Superior temporal gyrus (tissue), 1 donor: ENCODE measurements around the gene BICRAL.
"Not testable (repeated sequence)": the region's sequence is repeated elsewhere in the genome, so short reads cannot be mapped to it uniquely, and the experiment has no call there.

Experiments
- DNase-seq: peaks from one replicate; pipeline ENCODE4 v3.0.0-alpha.2; 2016; ENCODE audit errors: extremely low spot score

BICRAL gene

DNA sequence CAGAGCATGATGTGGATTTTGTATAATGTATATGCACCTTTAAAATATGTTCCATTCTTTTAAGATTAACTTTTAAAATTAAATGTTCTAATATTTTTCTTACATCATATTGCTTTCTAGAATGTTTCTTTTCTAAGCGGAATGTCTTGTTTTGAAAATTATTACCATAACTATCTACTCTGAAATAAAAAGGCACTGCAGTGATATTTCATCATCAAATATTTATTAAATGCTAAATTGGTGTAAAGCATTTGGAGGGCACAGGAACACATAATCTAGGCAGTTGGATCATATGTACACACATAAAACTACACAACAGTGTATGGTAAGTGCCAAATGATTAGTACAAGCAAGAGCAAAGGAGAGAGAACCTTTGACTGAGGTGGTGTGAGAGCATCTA lies 13.8 kb downstream of the BICRAL start:
- DNase-seq = no peak

DNA sequence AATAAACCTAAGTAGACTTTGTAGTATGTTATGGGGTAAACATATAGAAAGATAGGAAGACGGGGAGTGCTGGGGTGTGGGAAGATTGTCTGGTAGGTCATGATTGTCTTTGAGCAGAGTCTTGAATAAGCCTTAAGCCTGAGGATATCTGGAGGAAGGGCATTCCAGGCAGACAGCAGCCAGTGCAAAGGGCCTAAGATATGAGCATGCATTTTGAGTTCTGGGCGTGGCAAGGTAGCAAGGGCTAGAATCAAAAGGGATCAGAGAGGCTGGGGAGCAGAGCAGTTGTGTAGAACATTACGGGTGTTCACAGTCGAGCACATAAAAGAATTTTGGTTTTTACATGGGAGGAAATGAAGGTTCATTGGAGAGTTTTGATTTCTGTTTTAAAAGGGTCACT lies 14.3 kb downstream of the BICRAL start:
- DNase-seq = no peak

DNA sequence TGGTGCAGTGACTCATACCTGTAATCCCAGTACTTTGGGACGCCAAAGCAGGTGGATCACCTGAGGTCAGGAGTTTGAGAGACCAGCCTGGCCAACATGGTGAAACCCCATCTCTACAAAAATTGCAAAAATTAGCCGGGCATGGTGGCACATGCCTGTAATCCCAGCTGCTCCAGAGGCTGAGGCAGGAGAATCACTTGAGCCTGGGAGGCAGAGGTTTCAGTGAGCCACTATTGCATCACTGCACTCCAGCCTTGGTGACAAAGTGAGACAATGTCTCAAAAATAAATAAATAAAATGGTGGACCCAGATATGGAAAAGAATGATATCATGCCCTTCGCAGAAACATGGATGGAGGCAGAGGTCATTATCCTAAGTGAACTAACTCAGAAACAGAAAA lies 15.8 kb downstream of the BICRAL start:
- not testable (repeated sequence) for DNase-seq

DNA sequence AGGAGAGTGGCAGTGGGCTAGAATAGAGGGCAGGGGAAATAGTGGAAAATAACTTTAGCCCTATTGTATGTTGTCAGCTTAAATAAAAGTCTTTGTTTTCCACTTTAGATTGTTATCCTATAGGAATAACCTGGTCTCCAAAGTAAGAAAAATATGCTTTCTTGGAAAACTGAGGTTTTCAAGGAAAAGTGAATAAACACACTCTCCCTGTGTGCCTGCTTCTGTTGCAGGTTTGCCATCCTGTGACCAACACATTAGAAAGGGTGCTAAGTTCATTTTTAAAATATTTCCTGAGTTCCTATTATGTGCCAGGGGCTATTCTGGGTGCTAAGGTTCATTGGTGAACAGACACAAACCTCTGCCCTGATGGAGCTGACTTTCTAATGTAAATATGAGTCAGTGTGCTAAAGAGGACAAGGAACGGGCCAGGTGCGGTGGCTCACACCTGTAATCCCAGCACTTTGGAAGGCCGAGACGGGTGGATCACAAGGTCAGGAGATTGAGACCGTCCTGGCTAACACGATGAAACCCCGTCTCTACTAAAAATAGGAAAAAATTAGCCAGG lies 23.5 kb downstream of the BICRAL start:
- DNase-seq = no peak

DNA sequence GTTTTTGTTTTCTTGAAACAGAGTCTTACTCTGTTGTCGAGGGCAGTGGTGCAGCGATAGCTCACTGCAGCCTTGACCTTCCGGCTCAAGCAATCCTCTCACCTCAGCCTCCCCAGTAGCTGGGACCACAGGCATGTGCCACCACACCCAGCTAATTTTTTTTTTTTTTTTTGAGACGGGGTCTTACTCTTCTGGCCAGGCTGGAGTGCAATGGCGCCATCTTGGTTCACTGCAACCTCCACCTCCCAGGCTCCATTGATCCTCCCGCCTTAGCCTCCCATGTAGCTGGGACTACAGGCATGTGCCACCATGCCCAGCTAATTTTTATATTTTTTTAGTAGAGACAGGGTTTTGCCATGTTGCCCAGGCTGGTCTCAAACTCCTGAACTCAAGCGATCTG lies 24.5 kb downstream of the BICRAL start:
- DNase-seq = not testable (repeated sequence)

DNA sequence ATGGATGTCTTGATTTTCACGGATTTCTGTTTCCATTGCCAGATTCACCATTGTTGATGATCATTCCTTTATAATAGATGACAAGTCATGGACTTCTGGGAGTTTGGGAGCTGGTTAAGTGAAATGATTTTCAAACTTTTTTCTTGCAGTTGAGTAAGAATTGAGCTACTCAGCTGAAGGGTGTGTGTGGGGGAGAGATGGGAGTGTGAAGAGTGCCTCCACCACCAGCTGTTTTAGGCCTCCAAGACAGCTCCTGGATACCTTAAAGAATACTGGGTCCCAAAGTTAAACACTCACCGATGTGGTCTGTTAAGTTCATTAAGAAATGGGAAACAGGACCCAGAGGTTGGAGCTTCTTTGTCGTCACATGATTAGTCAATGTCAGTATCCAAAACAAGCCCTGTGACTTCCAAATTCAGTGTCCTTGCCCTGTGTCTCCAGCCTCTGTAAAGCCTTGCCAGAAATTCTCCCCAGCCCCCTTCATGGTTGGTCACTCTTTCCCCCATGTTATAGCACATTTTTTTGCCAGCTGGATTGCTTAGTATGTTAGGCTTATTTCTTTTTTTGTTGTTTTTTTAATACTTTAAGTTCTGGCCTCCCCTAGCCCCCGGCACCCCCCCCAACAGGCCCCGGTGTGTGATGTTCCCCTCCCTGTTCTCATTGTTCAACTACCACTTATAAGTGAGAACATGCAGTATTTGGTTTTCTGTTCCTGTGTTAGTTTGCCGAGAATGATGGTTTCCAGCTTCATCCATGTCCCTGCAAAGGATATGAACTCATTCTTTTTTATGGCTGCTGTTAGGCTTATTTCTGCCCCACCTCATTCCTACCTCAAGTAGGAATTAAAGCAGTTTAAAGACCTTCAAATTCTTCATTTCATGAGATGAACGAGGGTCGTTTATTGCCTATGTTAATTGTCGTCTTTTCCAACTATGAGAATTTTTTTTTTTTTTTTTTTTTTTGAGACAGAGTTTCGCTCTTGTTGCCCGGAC lies 26.9 kb downstream of the BICRAL start:
- DNase-seq = no peak

DNA sequence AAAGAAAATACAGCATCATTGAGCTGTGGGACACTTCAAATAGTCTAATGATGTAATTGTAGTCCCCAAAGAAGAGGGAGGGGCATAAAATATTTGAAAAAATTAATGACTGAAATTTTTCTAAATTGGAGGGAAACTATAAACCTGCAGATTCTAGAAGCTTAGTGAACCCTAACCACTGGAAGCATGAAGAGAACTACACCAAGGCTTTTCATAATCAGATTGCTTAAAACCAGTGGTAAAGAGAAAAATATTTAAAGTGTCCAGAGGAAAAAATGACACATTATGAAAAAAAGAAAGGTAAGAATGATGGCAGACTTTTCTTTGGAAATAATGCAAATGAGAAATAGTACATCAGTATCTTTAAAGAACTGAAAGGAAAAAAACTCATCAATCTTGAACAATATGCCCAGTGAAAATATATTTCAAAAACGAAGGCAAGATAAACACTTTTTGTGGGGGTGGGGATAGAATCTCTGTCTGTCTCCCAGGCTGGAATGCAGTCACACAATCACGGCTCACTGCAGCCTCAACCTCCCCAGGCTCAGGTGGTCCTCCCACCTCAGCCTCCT lies 31.3 kb downstream of the BICRAL start:
- DNase-seq = no peak

DNA sequence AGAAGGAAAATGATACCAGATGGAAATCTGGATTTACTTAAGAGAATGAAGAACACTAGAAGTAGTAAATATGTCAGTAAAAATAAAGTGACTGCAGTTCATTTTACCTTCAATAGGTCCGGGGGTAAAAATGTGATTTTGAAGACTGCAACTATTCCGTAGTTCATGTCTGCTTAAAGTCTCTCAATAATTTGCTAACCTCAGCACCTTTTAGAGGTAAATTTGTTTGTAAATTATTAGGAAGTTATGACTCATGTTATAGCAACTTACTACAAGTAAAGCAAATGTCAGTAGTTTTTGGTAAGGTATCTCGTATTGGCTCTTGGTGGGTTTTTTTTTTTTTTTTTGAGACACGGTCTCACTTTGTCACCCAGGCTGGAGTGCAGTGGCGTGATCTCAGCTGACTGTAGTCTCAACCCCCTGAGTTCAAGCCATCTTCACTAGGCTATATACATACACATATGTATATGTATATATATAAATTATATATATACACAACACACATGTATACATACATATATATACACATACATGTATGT lies 32.1 kb downstream of the BICRAL start:
- no peak for DNase-seq

DNA sequence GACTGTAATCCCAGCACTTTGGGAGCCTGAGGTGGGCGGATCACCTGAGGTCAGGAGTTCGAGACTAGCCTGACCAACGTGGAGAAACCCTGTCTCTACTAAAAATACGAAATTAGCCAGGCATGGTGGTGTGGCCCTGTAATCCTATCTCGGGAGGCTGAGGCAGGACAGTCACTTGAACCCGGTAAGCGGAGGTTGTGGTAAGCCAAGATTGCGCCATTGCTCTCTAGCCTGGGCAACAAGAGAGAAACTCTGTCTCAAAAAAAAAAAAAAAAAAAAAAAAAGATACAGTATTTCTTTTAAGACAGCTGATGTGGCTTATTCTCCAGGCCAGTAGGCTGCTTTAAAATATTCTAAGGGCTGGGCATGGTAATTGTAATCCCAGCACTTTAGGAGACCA lies 33.9 kb downstream of the BICRAL start:
- not testable (repeated sequence) for DNase-seq

DNA sequence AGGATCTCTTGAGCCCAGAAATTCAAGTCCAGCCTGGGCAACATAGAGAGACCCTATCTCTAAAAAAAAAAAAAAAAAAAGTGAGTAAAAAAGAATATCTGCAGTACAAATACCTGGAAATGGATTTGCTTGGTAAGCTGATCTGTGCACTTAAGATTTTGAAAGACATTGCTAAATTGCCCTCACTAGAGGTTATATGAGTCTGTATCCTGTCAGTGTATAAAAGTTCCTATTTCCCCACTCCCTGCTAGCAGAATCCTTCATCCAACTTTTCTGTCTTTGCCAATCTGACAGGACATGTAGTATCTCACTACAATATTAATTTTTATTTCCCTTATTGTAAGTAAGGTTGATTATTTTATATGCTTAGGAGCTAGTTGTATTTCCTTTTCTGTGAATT lies 36.1 kb downstream of the BICRAL start:
- no peak for DNase-seq

DNA sequence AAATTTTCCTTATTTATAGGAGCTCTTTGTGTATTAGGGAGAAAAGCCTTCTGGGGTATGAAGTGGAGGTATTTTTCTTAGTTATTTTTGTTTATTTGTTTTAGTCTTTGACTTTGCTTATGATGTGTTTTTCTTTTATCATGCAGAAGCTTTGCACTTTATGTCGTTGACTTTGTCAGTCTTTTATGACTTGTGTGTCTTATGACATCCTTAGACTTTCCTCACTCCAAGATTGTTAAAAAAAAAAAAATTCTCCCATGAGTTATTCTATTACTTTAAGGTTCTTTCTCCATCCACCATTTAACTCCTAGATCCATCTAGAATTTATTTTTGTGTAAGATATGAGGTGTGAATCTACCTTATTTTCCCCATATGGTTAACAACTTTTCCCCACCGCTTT lies 36.6 kb downstream of the BICRAL start:
- DNase-seq = no peak

DNA sequence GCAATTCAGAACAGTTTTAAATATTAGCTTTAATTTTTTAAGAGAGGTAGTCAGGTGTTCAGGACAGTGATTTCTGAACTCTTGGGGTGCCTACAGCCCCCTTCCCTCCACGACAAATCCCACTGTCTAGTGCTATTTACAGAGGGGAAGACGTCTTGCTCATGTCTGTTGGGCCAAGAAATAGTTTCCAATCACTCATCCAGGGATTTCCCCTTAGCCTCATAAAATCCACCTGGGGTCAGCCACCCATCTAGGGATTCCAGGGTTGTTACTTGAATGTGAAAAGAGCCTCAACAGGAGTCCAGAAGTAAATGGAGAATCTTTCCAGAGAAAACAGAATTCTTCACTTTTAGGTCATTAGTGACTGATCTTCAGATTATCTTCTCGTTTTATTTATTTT lies 37.0 kb downstream of the BICRAL start:
- DNase-seq = no peak

DNA sequence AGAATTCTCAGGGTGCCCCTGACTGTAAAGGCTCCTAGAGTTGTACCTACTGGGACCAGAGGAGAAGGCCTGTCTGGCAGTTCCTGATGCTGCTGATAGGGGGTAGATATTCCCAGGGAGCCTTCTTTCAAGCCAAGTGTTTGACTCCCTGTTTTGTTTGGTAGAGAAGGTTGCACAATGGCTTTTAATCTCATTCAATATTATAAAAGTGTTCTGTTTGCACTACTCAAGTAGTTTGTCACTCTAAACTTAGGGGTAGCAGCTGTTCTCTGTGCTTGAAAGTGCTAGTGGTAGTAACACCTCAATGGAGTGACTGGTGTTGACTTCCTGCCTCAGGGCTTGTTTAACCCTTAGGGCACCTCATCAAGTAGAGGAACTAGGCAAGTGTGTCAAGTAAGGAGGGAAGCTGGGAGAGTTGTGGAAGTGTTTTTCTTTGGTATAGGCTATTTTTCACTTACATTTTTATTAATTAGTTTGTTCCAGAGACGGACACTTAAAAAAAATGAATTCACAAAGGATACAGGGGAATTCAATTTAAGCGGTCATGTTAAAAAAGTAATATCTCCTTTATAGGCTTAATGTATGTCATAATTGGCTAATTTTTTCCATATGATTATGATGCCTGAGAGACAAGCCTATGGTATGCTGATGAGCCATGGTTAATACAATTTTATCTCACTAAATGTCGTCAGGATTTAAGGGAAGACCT lies 38.1 kb downstream of the BICRAL start:
- DNase-seq = no peak

DNA sequence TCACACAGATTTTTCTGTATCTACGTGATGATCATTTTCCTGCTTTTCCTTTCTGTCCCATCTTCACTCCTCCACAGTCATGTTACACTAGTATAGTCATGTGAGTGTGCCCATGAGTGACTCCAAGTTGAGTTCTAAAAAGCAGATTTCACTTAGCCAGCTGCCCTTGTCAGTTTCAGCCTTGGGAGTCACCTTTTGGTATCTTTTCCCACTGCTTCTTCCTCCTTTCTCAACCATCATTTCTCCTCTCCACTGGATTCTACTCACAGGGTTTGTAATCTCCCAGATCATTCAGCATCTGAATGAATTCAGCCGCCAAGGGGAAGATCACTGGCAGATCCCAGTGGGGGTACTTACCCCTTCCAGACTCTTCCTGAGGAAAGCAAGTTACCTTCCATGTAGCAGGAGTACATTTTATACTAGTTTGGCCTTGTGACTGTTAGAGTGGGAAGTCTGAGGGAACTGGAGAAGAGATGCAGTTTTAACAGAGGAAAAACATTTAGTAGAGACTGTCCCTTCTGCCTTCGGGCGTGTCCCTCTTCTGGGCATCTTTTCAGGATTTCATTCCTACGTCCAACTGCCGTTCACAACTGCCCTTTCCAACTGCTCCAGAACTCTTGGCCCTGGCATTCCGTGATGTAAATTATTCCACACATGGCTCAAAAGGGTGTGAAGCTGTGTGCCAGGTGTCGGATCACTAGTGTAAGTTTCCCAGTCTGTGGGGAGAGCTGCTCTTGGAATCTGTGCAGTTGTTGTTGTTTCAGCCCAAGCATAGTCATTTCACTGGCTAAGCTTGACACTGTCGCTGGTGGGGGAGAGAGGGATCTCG lies 38.9 kb downstream of the BICRAL start:
- peak; percentile 41 for DNase-seq

DNA sequence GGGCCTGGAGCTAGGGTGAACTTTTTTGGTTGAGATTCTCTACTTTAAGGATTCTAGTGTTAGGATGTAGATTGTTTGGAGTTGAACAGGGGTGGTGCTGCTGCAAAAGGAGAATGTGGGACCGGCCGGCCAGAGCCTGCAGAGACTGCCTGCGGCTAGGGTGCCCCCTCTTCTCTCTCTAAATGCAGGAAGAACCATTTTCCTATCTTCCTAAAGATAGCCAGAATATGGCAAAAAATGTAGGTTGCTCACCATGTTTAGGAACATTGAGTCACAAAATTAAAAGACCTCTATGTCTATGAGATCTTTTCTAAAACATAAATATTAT lies 39.5 kb downstream of the BICRAL start:
- DNase-seq = no peak

DNA sequence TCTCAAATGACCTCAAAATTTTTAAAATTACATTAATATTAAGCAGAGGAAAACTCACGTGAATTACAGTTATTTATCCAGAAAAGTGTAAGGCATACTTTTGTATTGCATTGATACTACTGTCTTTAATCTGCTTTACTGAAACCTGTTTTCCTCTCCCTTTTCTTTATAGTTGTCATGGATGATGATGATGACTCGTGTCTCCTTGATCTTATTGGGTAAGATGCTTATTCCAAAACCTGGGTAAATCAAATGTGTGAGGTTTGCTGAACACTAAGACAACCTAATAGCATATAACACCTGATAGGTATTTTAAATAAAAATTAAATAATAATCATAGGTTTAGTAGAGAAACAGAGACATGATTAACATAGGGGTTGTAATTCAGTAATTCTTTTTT lies 40.0 kb downstream of the BICRAL start:
- no peak for DNase-seq

DNA sequence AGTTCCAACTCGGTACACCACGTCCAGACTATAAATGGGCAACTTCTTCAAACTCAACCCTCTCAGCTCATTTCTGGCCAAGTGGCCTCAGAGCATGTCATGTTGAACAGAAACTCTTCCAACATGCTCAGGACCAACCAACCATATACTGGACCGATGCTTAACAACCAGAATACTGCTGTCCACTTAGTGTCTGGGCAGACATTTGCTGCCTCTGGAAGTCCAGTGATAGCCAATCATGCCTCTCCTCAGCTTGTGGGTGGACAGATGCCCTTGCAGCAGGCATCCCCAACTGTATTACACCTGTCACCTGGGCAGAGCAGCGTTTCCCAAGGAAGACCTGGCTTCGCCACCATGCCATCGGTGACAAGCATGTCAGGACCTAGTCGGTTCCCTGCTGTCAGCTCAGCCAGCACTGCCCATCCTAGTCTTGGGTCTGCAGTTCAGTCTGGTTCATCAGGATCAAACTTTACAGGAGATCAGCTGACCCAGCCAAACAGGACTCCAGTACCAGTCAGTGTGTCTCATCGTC lies 47.8 kb downstream of the BICRAL start:
- no peak for DNase-seq

DNA sequence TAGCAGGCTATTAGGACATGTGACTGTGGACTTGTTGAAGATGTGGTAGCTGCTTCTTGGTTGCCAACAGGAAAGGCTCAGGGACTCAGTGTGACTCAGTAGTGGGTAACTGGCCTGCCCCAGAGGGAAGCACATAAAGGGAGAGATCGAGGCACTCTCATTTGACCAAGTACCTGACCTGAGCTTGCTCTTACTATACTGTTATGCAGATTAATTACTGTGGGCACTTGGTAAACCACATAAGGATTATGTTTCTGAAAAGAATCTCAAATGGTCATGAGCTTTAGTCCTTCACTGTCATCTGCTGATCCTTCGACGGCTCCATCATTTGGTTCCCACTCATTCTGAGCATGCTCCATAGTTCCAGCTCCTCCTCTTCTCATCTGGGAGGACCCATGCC lies 49.4 kb downstream of the BICRAL start:
- no peak for DNase-seq

DNA sequence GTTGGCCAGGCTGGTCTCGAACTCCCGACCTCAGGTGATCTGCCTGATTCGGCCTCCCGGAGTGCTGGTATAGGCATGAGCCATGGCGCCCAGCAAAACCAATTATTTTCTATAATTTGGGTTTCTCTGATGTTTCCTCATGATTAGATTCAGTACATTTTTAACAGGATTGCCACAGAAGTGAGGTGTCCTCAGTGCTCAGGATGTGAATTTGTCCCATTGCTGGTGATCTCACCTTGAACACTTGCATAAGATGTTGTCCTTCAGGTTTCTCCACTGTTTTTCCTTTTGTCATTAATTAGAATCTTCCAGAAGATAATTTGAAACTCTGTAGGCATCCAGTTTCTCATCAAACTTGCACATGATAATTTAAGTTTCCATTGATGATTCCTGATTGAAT lies 52.2 kb downstream of the BICRAL start:
- no peak for DNase-seq

DNA sequence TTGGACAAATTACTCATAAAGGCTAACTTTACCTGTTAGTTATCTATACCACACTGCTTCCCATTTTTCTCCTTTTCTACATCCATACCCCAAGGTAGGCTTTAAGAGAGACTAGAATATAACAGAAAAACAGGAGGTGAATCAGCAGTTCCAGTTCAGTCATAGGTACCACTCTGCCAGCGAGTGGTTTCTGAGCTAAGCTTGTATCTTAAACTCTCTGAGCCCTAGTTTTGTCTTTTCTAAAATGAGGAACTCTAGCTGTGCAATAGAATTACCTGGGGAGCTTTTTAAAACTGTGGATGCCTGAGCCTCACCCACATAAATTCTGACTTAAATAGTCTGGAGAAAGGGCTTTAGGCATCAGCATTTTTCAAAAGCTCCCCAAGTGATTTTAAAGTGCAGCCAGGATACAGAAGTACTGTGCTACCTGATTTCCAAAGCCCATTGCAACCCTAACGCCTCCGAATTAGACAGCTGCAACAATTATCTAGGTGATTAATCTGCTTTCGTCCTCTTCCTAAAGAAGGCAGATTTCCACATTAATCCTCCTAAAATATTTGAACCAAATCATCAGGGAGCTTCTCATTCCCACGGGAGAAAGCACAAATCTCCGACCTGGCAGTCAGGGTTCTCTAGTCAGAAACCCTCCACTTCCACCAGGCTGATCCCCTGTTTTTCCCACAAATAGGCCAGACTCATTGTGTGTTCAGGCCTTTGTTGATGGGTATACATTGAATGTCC lies 60.2 kb downstream of the BICRAL start:
- DNase-seq = no peak
